Gastrocnemius medialis (tissue), 4 donors: ENCODE data around the gene MC2R. TPM values are rescaled to one million over a fixed set of nuclear protein-coding genes. Genes with fewer than 3 reads are reported as not detected.

Source experiments
- ATAC-seq, 2 donors: fragments of 150-250 bp; one replicate each; pipeline ENCODE4 v1.9.1; 2016
- DNase-seq, 2 donors: peaks; one replicate each; pipeline ENCODE4 v3.0.0-alpha.2; 2019
- H3K27ac ChIP-seq, 4 donors: fragments of 200-600 bp; sonication (generic); 1 replicate in 1 of 4; 2 replicates in 3 of 4; pipeline ENCODE4 v1.5.1; 2016 to 2018; ENCODE audit warnings: mild to moderate bottlenecking in 2 of 4, moderate library complexity in 1 of 4
- H3K27me3 ChIP-seq, 3 donors: fragments of 200-600 bp; sonication (generic) in 2 of 3; 1 replicate in 1 of 3; 2 replicates in 2 of 3; pipeline versions ENCODE4 v1.5.1 to v1.6.0; 2016 to 2019; ENCODE audit warnings: mild to moderate bottlenecking in 1 of 3, moderate library complexity in 1 of 3
- H3K36me3 ChIP-seq, 2 donors: fragments of 200-600 bp; sonication (generic) in 1 of 2; one replicate each; pipeline ENCODE4 v1.5.1; 2017 to 2018
- H3K4me1 ChIP-seq, 2 donors: fragments of 200-600 bp; sonication (generic) in 1 of 2; one replicate each; pipeline ENCODE4 v1.5.1; 2016 to 2017; ENCODE audit warnings: mild to moderate bottlenecking in 2 of 2
- H3K4me3 ChIP-seq, 4 donors: fragments of 200-600 bp; sonication (generic) in 3 of 4; 1 replicate in 1 of 4; 2 replicates in 3 of 4; pipeline ENCODE4 v1.5.1; 2016 to 2019; ENCODE audit warnings: mild to moderate bottlenecking in 2 of 4
- H3K9me3 ChIP-seq, 3 donors: fragments of 200-600 bp; sonication (generic) in 2 of 3; 1 replicate in 1 of 3; 2 replicates in 2 of 3; pipeline ENCODE4 v1.5.1; 2016 to 2019
- CTCF ChIP-seq, 5 experiments: fragments of 450-650 bp in 3 of 5; fragments of 200-600 bp in 2 of 5; sonication (generic) in 2 of 5; IDR thresholded peaks in 4 of 5; conservative IDR thresholded peaks in 1 of 5; 1 replicate in 4 of 5; 2 replicates in 1 of 5; pipeline ENCODE4 v1.5.1; 2016 to 2019; ENCODE audit warnings: antibody characterized with exemption in 5 of 5, mild to moderate bottlenecking in 3 of 5, moderate library complexity in 3 of 5
- POLR2A ChIP-seq, 2 donors: fragments of 450-650 bp; IDR thresholded peaks; one replicate each; pipeline ENCODE4 v1.6.1; 2017; ENCODE audit warnings: antibody characterized with exemption in 2 of 2, mild to moderate bottlenecking in 2 of 2, moderate library complexity in 2 of 2
- in situ Hi-C, 4 donors: fragments of 200-750 bp; cut with MboI; loops; one replicate each; pipeline versions ENCODE4 v1.15.0 to v1.8.0; 2017; ENCODE audit warnings: low sequenced_read_pairs in 4 of 4
- intact Hi-C: fragments of 100-400 bp; cut with DNase I; formaldehyde crosslinking; loops from one replicate; pipeline ENCODE4 v1.15.1; 2023; ENCODE audit warnings: low total_unique reads
- total RNA-seq, 4 donors: library from RNA; depleted of rRNA; stranded (reverse); fragments of >200 nt; gene quantifications; one replicate each; pipeline versions ENCODE4 v1.1.0 to v1.2.3, GENCODE V29; 2016

MC2R gene
- total RNA-seq, 4 donors from 2014 or later, result not detected

GRCh38 chr18:13893418-13893760 lies 21.9 kb downstream of the MC2R start:
- no peak overlapping the region for H3K27ac ChIP-seq
- H3K36me3 ChIP-seq, result no peaks in the 10 kb centered on the region
- no peak for ATAC-seq
- no peaks in the 10 kb centered on the region for H3K4me1 ChIP-seq
- no peak for DNase-seq
- H3K27me3 ChIP-seq, result no peaks in the 10 kb centered on the region
- intact Hi-C loops (no loop called here), in situ Hi-C loops (no loop called here)
- no peak overlapping the region for H3K4me3 ChIP-seq
- no peaks in the 10 kb centered on the region for H3K9me3 ChIP-seq
- TF ChIP-seq POLR2A (IDR thresholded peaks at IDR 0.05) (no peak), CTCF (IDR thresholded peaks at IDR 0.05 in 4 of 5, conservative IDR thresholded peaks at IDR 0.05 in 1 of 5) (no peak)

GRCh38 chr18:13892098-13892497 lies 23.2 kb downstream of the MC2R start:
- Histone ChIP-seq H3K9me3 (no peaks in the 10 kb centered on the region), H3K27me3 (no peaks in the 10 kb centered on the region), H3K36me3 (no peaks in the 10 kb centered on the region), H3K4me1 (no peaks in the 10 kb centered on the region), H3K27ac (no peak overlapping the region), H3K4me3 (no peak overlapping the region)
- in situ Hi-C loops (no loop called here), intact Hi-C loops (no loop called here)
- TF ChIP-seq CTCF (IDR thresholded peaks at IDR 0.05 in 4 of 5, conservative IDR thresholded peaks at IDR 0.05 in 1 of 5) (no peak), POLR2A (IDR thresholded peaks at IDR 0.05) (no peak)
- ATAC-seq (no peak), DNase-seq (no peak)

- Histone ChIP-seq H3K9me3 (no peaks in the 10 kb centered on the region), H3K36me3 (no peaks in the 10 kb centered on the region), H3K27me3 (no peaks in the 10 kb centered on the region), H3K4me3 (no peak overlapping the region), H3K4me1 (no peaks in the 10 kb centered on the region), H3K27ac (no peak overlapping the region)
- in situ Hi-C loops, result no loop called here
- no peak for TF ChIP-seq CTCF (IDR thresholded peaks at IDR 0.05 in 4 of 5, conservative IDR thresholded peaks at IDR 0.05 in 1 of 5)
- TF ChIP-seq POLR2A (IDR thresholded peaks at IDR 0.05), result no peak
- DNase-seq, result no peak
- intact Hi-C loops, result no loop called here
- ATAC-seq, result no peak
Observed at GRCh38 chr18:13890761-13891361, 24.5 kb downstream of the MC2R start.

GRCh38 chr18:13889671-13890070 lies 25.7 kb downstream of the MC2R start:
- in situ Hi-C loops (no loop called here), intact Hi-C loops (no loop called here)
- no peak overlapping the region for H3K27ac ChIP-seq
- no peak overlapping the region for H3K4me3 ChIP-seq
- TF ChIP-seq CTCF (IDR thresholded peaks at IDR 0.05 in 4 of 5, conservative IDR thresholded peaks at IDR 0.05 in 1 of 5), result no peak
- no peaks in the 10 kb centered on the region for H3K9me3 ChIP-seq
- H3K36me3 ChIP-seq, result no peaks in the 10 kb centered on the region
- no peaks in the 10 kb centered on the region for H3K27me3 ChIP-seq
- ATAC-seq (no peak), DNase-seq (no peak)
- no peaks in the 10 kb centered on the region for H3K4me1 ChIP-seq

- Histone ChIP-seq H3K27me3 (no peaks in the 10 kb centered on the region), H3K9me3 (no peaks in the 10 kb centered on the region), H3K4me3 (no peak overlapping the region), H3K36me3 (no peaks in the 10 kb centered on the region), H3K4me1 (no peaks in the 10 kb centered on the region), H3K27ac (no peak overlapping the region)
- DNase-seq, result no peak
- no peak for ATAC-seq
- TF ChIP-seq POLR2A (IDR thresholded peaks at IDR 0.05) (no peak), CTCF (IDR thresholded peaks at IDR 0.05 in 4 of 5, conservative IDR thresholded peaks at IDR 0.05 in 1 of 5) (no peak)
- in situ Hi-C loops (no loop called here), intact Hi-C loops (no loop called here)
Observed at GRCh38 chr18:13888191-13888716, 27.1 kb downstream of the MC2R start.
